Stimulated activated CD8-positive, alpha-beta memory T cell treated with anti-CD3 and anti-CD28 coated beads, Interleukin-15, amount 100 ng/mL, for 4 hours (primary cell): ENCODE data around the gene ANKRD23.

Experiments
- DNase-seq, 2 donors: peaks; one replicate each; pipeline ENCODE4 v3.0.0-alpha.2; 2020; ENCODE audit warnings: low read depth in 2 of 2

Gene ANKRD23

DNA sequence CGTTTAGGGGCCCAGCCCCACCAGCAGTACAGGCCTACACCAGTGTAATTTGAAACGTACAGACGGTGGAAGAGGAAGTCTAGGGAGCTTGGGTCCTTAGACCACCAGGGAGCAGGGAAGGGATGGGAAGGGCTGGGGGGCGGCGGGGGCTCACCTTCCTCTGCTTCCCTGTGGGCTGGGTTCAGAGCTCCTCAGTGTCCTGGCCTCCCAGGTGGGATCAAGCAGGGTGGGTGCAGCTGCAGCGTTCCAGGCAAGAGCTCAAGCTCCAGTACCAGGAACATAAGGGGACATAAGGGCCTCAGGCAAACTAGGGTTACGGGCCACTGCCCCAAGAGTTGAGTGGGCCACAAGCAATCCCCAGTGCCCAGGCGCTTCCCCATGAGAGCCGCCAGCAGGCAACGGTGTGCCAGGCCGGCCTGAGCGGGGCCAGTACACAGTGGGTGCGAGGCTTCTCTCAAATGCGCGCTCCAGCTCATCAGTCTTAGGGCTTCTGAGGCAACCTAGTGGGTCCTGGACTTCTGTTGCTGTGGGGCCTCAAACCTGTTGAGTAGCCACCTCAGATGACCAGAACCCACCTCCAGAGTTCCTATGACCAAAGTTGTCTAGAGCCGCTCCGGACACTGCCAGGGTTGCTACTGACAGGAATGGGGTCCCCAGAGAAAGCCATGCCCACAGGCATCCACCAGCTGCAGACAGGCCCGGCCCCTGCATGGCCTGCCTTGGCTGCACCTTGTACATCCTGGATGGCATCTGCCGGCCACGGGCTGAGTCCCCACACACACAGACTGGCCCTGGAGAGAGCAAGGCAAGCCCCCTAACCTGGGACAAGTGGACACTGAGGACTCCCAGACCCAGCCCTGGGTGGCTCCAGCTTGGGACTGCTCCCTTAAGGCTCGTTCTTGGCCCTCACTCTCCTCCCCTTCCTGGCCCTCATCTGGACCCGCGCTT is 5.2 kb downstream of the ANKRD23 start:
- no peak for DNase-seq

- no peak for DNase-seq
Measured at GRCh38 chr2:96837575-96837974, 6.2 kb downstream of the ANKRD23 start.

- DNase-seq, result no peak
Measured at GRCh38 chr2:96835830-96836229, 8.0 kb downstream of the ANKRD23 start.

DNA sequence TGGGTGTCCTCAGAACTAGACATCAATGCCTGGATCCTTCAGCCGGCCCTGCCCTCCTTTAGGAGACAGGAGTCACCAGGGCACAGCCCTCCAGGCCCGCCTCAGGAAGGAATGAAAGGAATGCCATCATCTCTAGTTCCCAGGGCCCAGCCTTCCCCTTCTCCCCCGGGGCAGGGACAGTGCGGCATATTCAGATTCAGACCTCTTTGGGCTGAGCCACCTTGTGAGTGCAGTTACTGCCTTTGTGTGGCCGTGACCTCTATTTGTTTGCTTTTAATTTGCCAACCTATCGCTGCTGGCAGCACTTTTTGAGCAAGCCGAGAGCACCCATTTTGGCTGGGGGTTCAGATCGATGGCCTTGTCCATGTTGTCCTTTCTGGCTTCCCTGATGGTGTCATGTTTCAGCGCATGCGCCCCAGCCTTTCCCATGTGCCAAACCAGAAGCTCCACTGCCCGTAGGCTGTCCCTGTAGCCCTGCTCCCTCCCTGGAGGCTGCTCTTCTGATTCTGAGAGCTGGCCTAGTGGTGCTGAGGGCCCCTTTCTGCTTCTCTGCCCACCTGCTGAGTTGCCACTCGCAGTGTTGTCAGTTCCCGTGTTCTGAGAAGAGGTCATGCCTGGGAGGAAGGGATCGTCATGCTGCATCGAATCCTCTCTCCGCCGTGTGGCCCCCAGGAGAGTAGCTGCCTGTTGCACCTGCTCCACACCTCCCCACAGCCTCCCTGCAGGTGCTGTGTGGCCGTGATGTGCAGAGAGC is 10.9 kb downstream of the ANKRD23 start:
- no peak for DNase-seq

- DNase-seq, result no peak
Measured at GRCh38 chr2:96832408-96832753, 11.4 kb downstream of the ANKRD23 start.

DNA sequence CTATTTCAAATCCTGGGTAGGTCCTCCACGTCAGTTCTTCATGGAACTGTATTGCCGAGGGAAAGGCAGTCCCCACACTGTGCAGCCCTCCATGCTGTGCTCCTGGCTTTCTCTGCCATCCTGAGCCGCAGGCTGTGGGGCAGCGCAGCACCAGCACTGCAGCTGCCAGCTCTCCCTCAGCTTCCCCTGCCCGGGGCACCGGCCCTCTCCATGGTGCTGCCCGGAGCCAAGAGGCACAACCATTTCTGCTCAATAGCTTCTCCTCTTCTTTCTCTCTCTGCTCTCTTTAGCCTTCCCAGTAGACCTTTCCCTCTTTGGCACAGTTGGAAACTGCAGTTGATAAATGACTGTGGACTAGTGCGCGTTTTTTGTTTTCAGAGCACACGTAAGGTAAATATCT is 12.1 kb downstream of the ANKRD23 start:
- no peak for DNase-seq

- DNase-seq, result no peak
Measured at GRCh38 chr2:96830044-96830562, 13.7 kb downstream of the ANKRD23 start.

GRCh38 chr2:96828874-96829273 is 14.9 kb downstream of the ANKRD23 start:
- DNase-seq, result no peak

GRCh38 chr2:96828436-96828835 is 15.4 kb downstream of the ANKRD23 start:
- DNase-seq, result no peak

- DNase-seq, result no peak
Measured at GRCh38 chr2:96826546-96827278, 17.1 kb downstream of the ANKRD23 start.

DNA sequence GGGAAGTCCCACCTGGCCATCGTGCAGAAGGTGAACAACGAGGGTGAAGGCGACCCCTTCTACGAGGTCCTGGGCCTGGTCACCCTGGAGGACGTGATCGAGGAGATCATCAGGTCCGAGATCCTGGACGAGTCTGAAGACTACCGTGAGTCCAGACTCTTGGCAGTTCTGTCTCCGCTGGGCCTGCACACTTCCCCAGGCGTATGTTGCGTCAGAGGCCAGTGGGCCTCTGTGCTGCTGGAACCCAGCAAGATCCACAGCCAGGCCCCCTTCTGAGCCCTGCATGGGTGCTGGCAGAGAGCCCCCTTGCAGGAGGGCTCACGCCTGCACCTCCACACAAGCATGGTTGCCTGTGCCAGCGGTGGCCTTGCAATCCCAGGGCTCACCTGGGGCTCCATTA is 18.8 kb downstream of the ANKRD23 start:
- no peak for DNase-seq

- no peak for DNase-seq
Measured at GRCh38 chr2:96824079-96824870, 19.5 kb downstream of the ANKRD23 start.

- DNase-seq, result no peak
Measured at GRCh38 chr2:96823198-96823597, 20.6 kb downstream of the ANKRD23 start.

DNA sequence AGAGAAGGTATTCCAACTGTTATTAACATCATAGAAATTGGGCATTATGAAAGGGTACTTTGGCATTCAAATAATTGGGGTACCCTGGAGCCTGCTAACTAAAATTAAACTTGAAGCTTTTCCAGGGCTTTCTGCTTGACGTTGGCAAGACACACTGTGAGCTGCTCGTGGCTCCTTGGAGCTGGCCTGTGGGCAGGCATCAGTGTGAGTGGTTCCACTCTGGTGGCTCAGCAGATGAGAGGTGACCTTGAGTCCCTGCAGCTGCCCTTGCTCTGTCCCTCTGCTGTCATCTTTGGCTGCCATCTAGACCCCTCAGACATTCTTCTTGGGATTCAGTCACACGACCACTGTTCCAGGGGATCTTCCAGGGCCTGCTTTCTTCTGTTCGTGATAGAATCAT is 21.0 kb downstream of the ANKRD23 start:
- no peak for DNase-seq

DNA sequence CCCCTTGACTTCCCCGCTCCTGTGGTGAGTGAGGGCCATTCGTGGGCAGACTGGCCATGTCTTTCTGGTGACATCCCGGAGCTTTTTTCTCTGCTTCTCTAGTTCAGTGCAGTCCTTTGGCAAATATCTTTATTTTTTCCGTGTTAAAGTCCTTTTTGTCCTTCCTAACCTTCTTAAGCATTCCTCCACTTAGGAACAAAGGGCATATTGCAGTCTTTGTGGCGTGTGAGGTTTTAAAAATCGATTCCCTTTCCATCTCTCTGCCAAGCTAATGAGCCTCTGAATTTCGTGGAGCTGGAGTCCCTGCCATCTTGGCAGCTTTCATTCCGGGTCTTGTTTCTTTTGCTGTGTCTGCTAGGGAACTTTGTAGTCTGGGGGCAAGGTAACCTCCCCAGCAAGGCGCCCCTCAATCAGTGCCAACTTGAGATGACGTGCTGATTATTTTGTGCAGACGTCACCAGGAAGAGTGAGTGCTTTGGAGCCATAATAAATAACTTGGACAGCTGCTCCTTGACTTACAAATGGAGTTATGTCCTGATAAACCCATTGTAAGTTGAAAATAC is 22.6 kb downstream of the ANKRD23 start:
- no peak for DNase-seq

GRCh38 chr2:96819876-96820511 is 23.8 kb downstream of the ANKRD23 start:
- no peak for DNase-seq

- no peak for DNase-seq
Measured at GRCh38 chr2:96819128-96819875, 24.5 kb downstream of the ANKRD23 start.

GRCh38 chr2:96817882-96818281 is 25.9 kb downstream of the ANKRD23 start:
- no peak for DNase-seq

GRCh38 chr2:96816836-96817702 is 26.8 kb downstream of the ANKRD23 start:
- no peak for DNase-seq
